CD4-positive, CD25-positive, alpha-beta regulatory T cell (primary cell): Measurements from ENCODE around the gene TMEM240. TPM values are rescaled to one million over a fixed set of nuclear protein-coding genes. Genes with fewer than 3 reads are reported as not detected.
"Not testable (repeated sequence)": the region's sequence is repeated elsewhere in the genome, so short reads cannot be mapped to it uniquely, and the experiment has no call there.

Experiments used
- ATAC-seq, 2 donors: fragments of 150-1000 bp; cut with Tn5 transposase; one replicate each; pipeline ENCODE4 v1.10.0; 2021; ENCODE audit warnings: low read depth in 2 of 2, moderate number of reproducible peaks in 2 of 2, moderate library complexity in 1 of 2
- DNase-seq, 3 donors: peaks; one replicate each; pipeline versions ENCODE4 v3.0.0 to v3.0.0-alpha.2; 2012 to 2022; ENCODE audit warnings: mixed read lengths in 1 of 3
- H3K27ac ChIP-seq: one replicate; pipeline ENCODE4 v1.7.0; 2013; ENCODE audit warnings: mild to moderate bottlenecking, low read length; ENCODE audit not compliant: insufficient read depth, poor library complexity, severe bottlenecking
- H3K27me3 ChIP-seq: one replicate; pipeline ENCODE4 v1.7.0; 2013; ENCODE audit warnings: low read length; ENCODE audit not compliant: control insufficient read depth, insufficient read depth
- H3K36me3 ChIP-seq: one replicate; pipeline ENCODE4 v1.7.0; 2013; ENCODE audit warnings: mild to moderate bottlenecking, low read length, moderate library complexity; ENCODE audit not compliant: control insufficient read depth, insufficient read depth
- H3K4me1 ChIP-seq: 2 replicates; pipeline ENCODE4 v1.7.0; 2013; ENCODE audit warnings: mild to moderate bottlenecking, low read length; ENCODE audit not compliant: insufficient read depth, control insufficient read depth, poor library complexity, severe bottlenecking
- H3K4me3 ChIP-seq: one replicate; pipeline ENCODE4 v1.7.0; 2013; ENCODE audit warnings: low read depth, mild to moderate bottlenecking, low read length, moderate library complexity
- H3K9me3 ChIP-seq, 2 experiments: 1 replicate in 1 of 2; 2 replicates in 1 of 2; pipeline ENCODE4 v1.7.0; 2013; ENCODE audit warnings: low read length in 2 of 2, mild to moderate bottlenecking in 1 of 2, moderate library complexity in 1 of 2; ENCODE audit not compliant: control insufficient read depth in 2 of 2
- H3K27ac Mint-ChIP-seq, 3 donors: one replicate each; pipeline ENCODE4 v1.8.0; 2020 to 2022; ENCODE audit warnings: mild to moderate bottlenecking in 3 of 3, mixed read lengths in 3 of 3, moderate library complexity in 2 of 3
- H3K27me3 Mint-ChIP-seq: one replicate; pipeline ENCODE4 v1.8.0; 2022; ENCODE audit warnings: mild to moderate bottlenecking, mixed read lengths
- H3K36me3 Mint-ChIP-seq: one replicate; pipeline ENCODE4 v1.8.0; 2020; ENCODE audit warnings: mixed read lengths
- H3K4me1 Mint-ChIP-seq, 4 donors: one replicate each; pipeline ENCODE4 v1.8.0; 2020 to 2022; ENCODE audit warnings: mixed read lengths in 4 of 4, mild to moderate bottlenecking in 1 of 4
- H3K4me3 Mint-ChIP-seq, 4 donors: one replicate each; pipeline ENCODE4 v1.8.0; 2020 to 2022; ENCODE audit warnings: mild to moderate bottlenecking in 4 of 4, mixed read lengths in 4 of 4, moderate library complexity in 3 of 4
- H3K9me3 Mint-ChIP-seq, 7 donors: one replicate each; pipeline ENCODE4 v1.8.0; 2020 to 2022; ENCODE audit warnings: mixed read lengths in 7 of 7, mild to moderate bottlenecking in 3 of 7, moderate library complexity in 2 of 7
- polyA plus RNA-seq, 4 donors: library from polyadenylated mRNA; unstranded; fragments of 300-500 nt; fragmentation: Illumina TruSeq; gene quantifications; one replicate each; pipeline ENCODE4 v1.2.3, GENCODE V29; 2021
- total RNA-seq: library from RNA; stranded (reverse); gene quantifications from one replicate; pipeline ENCODE4 v1.2.3, GENCODE V29; 2022

TMEM240 gene
- total and polyA plus RNA-seq, 5 donors from 2014 or later, result not detected

DNA sequence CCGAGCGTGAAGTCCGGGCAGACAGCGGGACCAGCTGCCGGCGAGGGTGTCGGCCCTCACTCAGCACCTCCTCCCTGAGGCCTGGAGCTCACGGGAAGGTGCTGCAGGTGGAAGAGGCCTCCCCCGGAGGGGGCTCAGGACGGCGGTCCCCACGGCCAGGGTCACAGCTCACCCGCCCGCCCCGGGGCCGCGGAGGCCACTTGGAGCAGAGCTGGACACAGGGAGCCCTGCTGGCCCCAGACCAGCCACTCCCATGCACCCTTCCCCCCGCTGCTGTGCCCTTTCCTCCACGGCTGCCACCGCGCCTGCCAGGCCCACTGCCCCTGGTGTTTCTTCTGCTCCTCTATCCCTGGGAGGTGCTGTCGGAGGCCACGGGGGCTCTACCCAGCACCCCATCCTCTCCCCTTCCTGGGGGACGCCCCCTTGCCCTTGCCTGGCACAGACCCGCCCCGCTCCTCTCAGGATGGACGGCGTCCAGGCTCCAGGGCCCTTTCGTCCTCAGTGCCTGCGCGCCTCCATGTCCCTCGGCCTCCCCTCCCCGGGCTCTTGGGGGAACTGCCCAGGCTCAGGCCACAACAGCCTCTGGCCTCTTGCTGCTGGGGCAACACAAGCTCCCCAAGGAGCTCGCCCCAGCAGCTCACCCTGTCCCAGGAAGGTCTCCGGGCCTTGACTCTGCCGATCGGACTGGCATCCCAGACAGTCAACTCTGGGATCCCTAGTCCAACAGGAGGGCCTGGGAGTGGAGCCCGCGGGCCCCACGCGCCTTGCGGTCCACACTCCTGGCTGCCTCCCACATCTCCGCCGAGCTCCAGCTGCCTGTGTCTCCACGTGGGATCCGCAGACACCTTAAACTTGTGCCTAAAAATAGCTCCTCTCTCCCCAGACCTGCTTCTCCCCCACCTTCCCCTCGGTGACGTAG is 4.1 kb downstream of the TMEM240 start:
- Histone ChIP-seq H3K36me3 (no peaks in the 10 kb centered on the region), H3K27me3 (peaks cover 3% of the 10 kb centered on the region), H3K4me3 (no peak overlapping the region), H3K27ac (no peak overlapping the region), H3K9me3 (peaks cover 0 to 4% of the 10 kb centered on the region in 2 experiments), H3K4me1 (peaks cover 11% of the 10 kb centered on the region)
- Mint-ChIP-seq H3K4me3 (no peak overlapping the region), H3K27me3 (no peaks in the 10 kb centered on the region), H3K27ac (no peak overlapping the region), H3K9me3 (peaks cover 0 to 4% (median 0%) of the 10 kb centered on the region in 7 donors), H3K4me1 (peaks cover 0 to 6% (median 0%) of the 10 kb centered on the region in 4 donors), H3K36me3 (peaks cover 5% of the 10 kb centered on the region)
- ATAC-seq (no peak), DNase-seq (no peak)

DNA sequence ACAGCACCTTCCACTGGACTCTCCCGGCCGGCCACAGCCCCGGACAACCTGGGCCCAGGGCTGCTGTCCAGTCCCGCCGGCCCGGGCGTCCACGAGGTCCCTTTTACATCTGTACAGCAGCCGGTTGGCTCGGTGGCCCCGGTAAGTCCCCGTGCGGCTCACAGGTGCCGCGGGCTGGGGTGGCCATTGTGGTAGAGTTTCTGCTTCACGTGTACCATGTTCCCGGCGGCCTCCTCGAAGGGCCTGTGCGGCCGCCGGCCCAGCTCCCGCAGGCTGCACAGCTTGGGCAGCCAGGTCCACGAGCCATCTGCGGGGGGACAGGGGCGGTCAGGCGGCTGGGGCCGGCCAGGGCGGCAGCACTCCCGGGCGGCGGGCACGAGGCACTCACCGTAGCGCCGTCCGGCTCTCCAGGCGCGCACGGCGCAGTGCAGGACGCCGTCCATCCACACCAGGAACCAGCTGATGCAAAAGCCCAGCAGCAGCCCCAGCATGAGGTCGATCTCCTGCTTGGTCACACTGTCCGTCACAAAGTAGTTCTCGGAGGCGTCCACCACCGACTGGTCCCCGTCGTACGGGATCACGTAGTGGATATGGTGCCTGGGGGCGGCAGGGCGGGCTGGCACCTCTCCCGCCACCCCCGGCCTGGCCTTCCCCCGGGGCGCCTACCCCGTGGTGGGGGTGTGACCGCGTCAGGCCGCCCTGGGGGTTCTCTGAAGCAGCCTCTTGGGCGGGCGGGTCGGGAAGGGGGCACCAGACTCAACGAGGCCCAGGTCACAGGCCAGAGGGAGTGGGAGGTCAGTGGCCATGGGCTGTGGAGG is 5.0 kb downstream of the TMEM240 start:
- H3K27me3 ChIP-seq, result peaks cover 3% of the 10 kb centered on the region
- Mint-ChIP-seq H3K27ac (no peak overlapping the region), H3K9me3 (peaks cover 0 to 8% (median 0%) of the 10 kb centered on the region in 7 donors), H3K27me3 (no peaks in the 10 kb centered on the region), H3K36me3 (peaks cover 8% of the 10 kb centered on the region), H3K4me1 (peaks cover 0 to 6% (median 0%) of the 10 kb centered on the region in 4 donors), H3K4me3 (no peak overlapping the region)
- H3K4me3 ChIP-seq, result no peak overlapping the region
- H3K9me3 ChIP-seq, result peaks cover 0 to 4% of the 10 kb centered on the region in 2 experiments
- ATAC-seq (no peak), DNase-seq (no peak)
- H3K4me1 ChIP-seq, result peaks cover 7% of the 10 kb centered on the region
- H3K27ac ChIP-seq, result no peak overlapping the region
- H3K36me3 ChIP-seq, result no peaks in the 10 kb centered on the region

DNA sequence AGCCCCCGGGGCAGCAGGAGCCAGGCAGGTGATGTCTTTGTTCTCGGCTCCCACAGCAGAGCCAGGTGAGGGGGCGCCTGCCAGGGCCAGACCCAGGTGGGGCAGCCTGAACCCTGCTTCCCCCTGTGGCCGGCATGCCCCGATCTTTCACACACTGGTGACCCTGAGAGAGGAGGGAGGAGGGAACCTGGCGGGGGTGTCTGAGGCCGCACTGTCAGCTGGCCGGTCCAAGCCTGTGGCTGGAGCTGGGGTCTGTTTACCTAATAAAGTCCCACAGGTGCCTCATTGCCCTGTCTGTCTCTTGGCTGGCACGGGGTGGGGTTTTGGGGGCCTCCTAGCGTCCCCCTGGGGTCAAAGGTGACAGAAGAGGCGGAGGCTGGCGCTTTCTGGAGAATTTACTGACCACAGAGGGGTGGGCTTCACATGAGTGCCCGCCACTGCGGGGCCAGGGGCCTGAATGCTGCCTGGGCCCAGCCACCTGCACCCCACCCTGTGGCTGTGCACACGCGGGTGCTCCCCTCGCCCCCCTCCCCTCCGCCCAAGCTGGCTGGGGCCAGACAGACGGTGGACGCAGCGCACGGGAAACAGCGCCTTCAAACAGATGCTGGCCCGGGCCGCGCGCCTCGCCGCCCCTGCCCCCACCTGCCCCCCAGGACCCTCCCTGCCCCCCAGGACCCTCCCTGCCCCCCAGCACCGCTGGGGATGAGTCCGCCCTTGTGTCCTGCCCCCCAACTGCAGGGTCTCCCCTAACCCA is 5.8 kb downstream of the TMEM240 start:
- DNase-seq, result no peak
- H3K27ac Mint-ChIP-seq, result no peak overlapping the region
- no peak overlapping the region for H3K27ac ChIP-seq

DNA sequence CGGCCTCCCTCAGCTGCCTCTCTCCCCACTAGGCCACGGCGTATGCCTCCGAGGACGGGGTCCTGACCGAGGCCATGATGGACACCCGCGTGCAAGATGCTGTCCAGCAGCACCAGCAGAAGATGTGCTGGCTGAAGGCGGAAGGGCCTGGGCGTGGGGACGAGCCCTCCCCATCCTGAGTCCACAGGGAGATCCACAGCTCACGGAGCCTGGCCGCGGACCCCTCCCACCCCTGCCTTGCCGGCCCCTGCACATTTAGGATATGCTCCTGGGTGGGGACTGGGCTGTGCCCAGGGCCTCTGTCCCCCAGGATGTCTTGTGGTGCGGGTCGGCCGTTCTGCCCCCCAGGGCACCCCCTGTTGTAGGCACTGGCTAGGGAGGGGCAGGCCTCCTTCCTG is 6.5 kb downstream of the TMEM240 start:
- H3K9me3 Mint-ChIP-seq, H3K36me3 Mint-ChIP-seq, H3K4me3 ChIP-seq, DNase-seq, H3K4me1 ChIP-seq, H3K27me3 Mint-ChIP-seq, H3K4me3 Mint-ChIP-seq, H3K27me3 ChIP-seq, H3K27ac Mint-ChIP-seq, H3K9me3 ChIP-seq, ATAC-seq, H3K36me3 ChIP-seq, H3K27ac ChIP-seq, H3K4me1 Mint-ChIP-seq: not testable (repeated sequence)

More for the DNA sequence above, 5.8 kb downstream of the TMEM240 start:
- H3K9me3 Mint-ChIP-seq, result peaks cover 0 to 8% (median 0%) of the 10 kb centered on the region in 7 donors
- no peak overlapping the region for H3K4me3 Mint-ChIP-seq
- peaks cover 0 to 4% of the 10 kb centered on the region in 2 experiments for H3K9me3 ChIP-seq
- no peak overlapping the region for H3K4me3 ChIP-seq
- no peaks in the 10 kb centered on the region for H3K27me3 Mint-ChIP-seq
- peaks cover 3% of the 10 kb centered on the region for H3K27me3 ChIP-seq
- H3K4me1 ChIP-seq, result peaks cover 5% of the 10 kb centered on the region
- peaks cover 8% of the 10 kb centered on the region for H3K36me3 Mint-ChIP-seq
- no peak for ATAC-seq
- H3K4me1 Mint-ChIP-seq, result peaks cover 0 to 6% (median 0%) of the 10 kb centered on the region in 4 donors
- no peaks in the 10 kb centered on the region for H3K36me3 ChIP-seq

DNA sequence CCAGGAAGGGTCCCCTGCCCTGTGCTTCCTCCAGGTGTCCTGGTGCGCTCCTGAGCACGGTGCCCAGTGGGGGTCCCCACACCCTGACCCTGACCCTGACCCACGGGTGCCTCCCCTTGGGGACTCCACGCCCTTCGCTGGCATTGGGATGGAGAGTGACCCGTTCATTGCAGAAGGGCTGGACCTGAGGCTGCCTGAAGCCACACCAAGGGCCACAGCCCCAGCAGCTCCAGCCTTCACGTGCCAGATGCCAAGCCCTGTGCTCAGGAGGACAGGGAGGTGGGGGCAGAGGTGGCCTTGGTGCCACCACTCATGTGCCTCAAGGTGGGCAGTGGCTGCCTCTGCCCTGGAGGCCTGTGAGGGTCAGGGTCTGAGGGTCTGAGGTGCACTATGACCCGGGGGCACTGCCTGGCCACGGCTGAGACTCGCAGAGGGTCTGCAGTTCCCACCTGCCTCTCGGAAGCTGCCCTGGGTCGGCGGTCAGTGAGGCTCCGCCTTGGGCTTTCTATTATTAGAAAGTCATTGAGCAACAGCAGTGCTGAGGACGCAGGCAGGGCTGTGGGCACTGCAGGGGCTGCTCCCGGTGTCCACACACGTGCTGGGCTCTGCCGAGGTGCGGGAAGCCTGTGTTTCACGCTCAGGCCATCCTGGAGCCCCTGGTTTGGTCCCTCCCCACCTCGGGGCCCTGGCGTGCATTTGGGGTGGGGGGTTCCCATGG is 7.1 kb downstream of the TMEM240 start:
- not testable (repeated sequence) for H3K27me3 ChIP-seq, DNase-seq, H3K36me3 ChIP-seq, H3K27me3 Mint-ChIP-seq, H3K4me1 ChIP-seq, H3K4me1 Mint-ChIP-seq, H3K27ac ChIP-seq, H3K9me3 Mint-ChIP-seq, H3K4me3 ChIP-seq, H3K9me3 ChIP-seq, ATAC-seq, H3K36me3 Mint-ChIP-seq, H3K4me3 Mint-ChIP-seq, H3K27ac Mint-ChIP-seq

DNA sequence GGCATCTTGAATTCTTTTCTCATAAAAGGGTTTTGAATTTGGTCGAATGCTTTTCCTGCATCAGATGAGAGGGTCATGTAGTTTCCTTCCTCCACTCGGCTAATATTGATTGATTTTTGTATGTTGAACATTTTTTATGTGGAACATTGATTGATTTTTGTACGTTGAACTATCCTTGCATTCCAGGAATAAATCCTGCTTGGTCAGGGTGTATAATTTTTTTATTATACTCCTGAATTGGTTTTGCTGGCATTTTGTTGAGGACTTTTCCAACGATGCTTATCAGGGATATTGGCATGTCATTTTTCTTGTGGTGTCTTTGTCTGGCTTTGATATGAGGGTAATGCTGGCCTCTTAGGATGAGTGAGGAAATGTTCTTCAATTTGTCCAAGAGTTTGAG is 8.5 kb downstream of the TMEM240 start:
- H3K27me3 Mint-ChIP-seq, result no peaks in the 10 kb centered on the region
- peaks cover 6% of the 10 kb centered on the region for H3K36me3 ChIP-seq
- DNase-seq, result no peak
- no peak for ATAC-seq
- no peaks in the 10 kb centered on the region for H3K4me1 ChIP-seq
- H3K9me3 ChIP-seq, result peaks cover 0 to 4% of the 10 kb centered on the region in 2 experiments
- peaks cover 8% of the 10 kb centered on the region for H3K36me3 Mint-ChIP-seq
- no peak overlapping the region for H3K4me3 Mint-ChIP-seq
- no peak overlapping the region for H3K27ac Mint-ChIP-seq
- H3K4me1 Mint-ChIP-seq, result no peaks in the 10 kb centered on the region
- H3K4me3 ChIP-seq, result no peak overlapping the region
- no peaks in the 10 kb centered on the region for H3K27me3 ChIP-seq
- no peak overlapping the region for H3K27ac ChIP-seq
- H3K9me3 Mint-ChIP-seq, result peaks cover 0 to 8% (median 0%) of the 10 kb centered on the region in 7 donors

DNA sequence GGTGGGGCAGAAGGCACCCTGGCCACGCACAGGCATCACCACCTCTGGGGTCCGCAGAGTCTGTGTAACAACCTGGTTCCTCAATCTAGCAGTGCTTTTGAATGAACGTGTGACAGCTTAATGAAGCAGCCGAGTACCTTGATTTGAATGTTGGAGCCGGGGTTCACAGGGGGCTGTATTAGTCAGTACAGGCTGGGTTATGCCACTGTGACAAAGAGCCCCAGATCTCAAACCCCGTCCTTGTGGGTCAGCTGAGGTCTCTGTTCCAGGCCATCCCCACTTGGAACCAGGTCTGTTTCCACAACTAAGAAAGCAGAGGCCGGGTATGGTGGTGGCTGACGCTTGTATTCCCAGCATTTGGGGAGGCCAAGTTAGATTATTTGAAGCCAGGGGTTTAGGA is 10.5 kb downstream of the TMEM240 start:
- Mint-ChIP-seq H3K36me3 (peaks cover 8% of the 10 kb centered on the region), H3K4me3 (no peak overlapping the region)

More for the DNA sequence above, 10.5 kb downstream of the TMEM240 start:
- Histone ChIP-seq H3K36me3 (peaks cover 10% of the 10 kb centered on the region), H3K4me1 (no peaks in the 10 kb centered on the region), H3K4me3 (no peak overlapping the region), H3K9me3 (peaks cover 0 to 4% of the 10 kb centered on the region in 2 experiments), H3K27ac (no peak overlapping the region), H3K27me3 (no peaks in the 10 kb centered on the region)
- H3K4me1 Mint-ChIP-seq, result no peaks in the 10 kb centered on the region
- H3K27ac Mint-ChIP-seq, result no peak overlapping the region
- peaks cover 0 to 8% (median 0%) of the 10 kb centered on the region in 7 donors for H3K9me3 Mint-ChIP-seq
- ATAC-seq (no peak), DNase-seq (no peak)
- H3K27me3 Mint-ChIP-seq, result no peaks in the 10 kb centered on the region
